Epithelial cell of proximal tubule (primary cell): ENCODE measurements around the gene ST6GALNAC1. TPM values are rescaled to one million over a fixed set of nuclear protein-coding genes. Genes with fewer than 3 reads are reported as not detected.

ENCODE experiments used
- DNase-seq: peaks from one replicate; pipeline ENCODE4 v3.0.0-alpha.2; 2011; ENCODE audit warnings: low read depth
- H3K4me3 ChIP-seq: 2 replicates; pipeline ENCODE4 v1.5.1; 2011; ENCODE audit warnings: low read depth, mild to moderate bottlenecking, low read length
- CTCF ChIP-seq: conservative IDR thresholded peaks from 2 replicates; pipeline ENCODE4 v1.5.1; 2012; ENCODE audit warnings: low read depth, mild to moderate bottlenecking, low read length
- total RNA-seq: library from RNA; depleted of rRNA; stranded (reverse); fragments of >200 nt; gene quantifications from 2 replicates; pipeline ENCODE4 v1.2.3, GENCODE V29; 2015

Gene ST6GALNAC1
- total RNA-seq, 1 donor from 2014 or later: 0.52 TPM

- no peak for TF ChIP-seq CTCF
- no peak for DNase-seq
- no peak overlapping the region for H3K4me3 ChIP-seq
Measured at GRCh38 chr17:76633628-76634328, 9.8 kb downstream of the ST6GALNAC1 start.

GRCh38 chr17:76631821-76632565 is 11.6 kb downstream of the ST6GALNAC1 start:
- H3K4me3 ChIP-seq: no peak overlapping the region
- no peak for DNase-seq
- no peak for TF ChIP-seq CTCF

GRCh38 chr17:76630151-76630550 is 13.4 kb downstream of the ST6GALNAC1 start:
- no peak for DNase-seq
- TF ChIP-seq CTCF: no peak

GRCh38 chr17:76627510-76627909 is 16.0 kb downstream of the ST6GALNAC1 start:
- no peak for DNase-seq
- H3K4me3 ChIP-seq: no peak overlapping the region
- no peak for TF ChIP-seq CTCF

More at GRCh38 chr17:76630151-76630550, 13.4 kb downstream of the ST6GALNAC1 start:
- H3K4me3 ChIP-seq: no peak overlapping the region

GRCh38 chr17:76626442-76626841 is 17.1 kb downstream of the ST6GALNAC1 start:
- DNase-seq: no peak
- H3K4me3 ChIP-seq: no peak overlapping the region
- TF ChIP-seq CTCF: no peak

GRCh38 chr17:76625496-76625895 is 18.1 kb downstream of the ST6GALNAC1 start:
- TF ChIP-seq CTCF: no peak
- no peak overlapping the region for H3K4me3 ChIP-seq
- DNase-seq: no peak
